PC-9 (cell line): ENCODE data around the gene ZDHHC19.

ENCODE experiments used
- CTCF ChIP-seq: fragments of 200-600 bp; sonication (generic); conservative IDR thresholded peaks from 2 replicates; pipeline ENCODE4 v1.6.1; 2017; ENCODE audit warnings: mixed run types, antibody characterized with exemption, mild to moderate bottlenecking, moderate library complexity
- EZH2 ChIP-seq: fragments of 200-600 bp; sonication (generic); IDR thresholded peaks from 2 replicates; pipeline ENCODE4 v1.8.0; 2017; ENCODE audit warnings: antibody characterized with exemption, low read depth

GRCh38 chr3:196246612-196247308, 35.6 kb upstream of the ZDHHC19 start:
- no peak for TF ChIP-seq CTCF
- TF ChIP-seq EZH2, result no peak
